ENCODE results near the gene INSL4. TPM values are rescaled to one million over a fixed set of nuclear protein-coding genes. Genes with fewer than 3 reads are reported as not detected.

INSL4 gene
- total RNA-seq, 1 experiment from 2014 or later = not detected

DNA sequence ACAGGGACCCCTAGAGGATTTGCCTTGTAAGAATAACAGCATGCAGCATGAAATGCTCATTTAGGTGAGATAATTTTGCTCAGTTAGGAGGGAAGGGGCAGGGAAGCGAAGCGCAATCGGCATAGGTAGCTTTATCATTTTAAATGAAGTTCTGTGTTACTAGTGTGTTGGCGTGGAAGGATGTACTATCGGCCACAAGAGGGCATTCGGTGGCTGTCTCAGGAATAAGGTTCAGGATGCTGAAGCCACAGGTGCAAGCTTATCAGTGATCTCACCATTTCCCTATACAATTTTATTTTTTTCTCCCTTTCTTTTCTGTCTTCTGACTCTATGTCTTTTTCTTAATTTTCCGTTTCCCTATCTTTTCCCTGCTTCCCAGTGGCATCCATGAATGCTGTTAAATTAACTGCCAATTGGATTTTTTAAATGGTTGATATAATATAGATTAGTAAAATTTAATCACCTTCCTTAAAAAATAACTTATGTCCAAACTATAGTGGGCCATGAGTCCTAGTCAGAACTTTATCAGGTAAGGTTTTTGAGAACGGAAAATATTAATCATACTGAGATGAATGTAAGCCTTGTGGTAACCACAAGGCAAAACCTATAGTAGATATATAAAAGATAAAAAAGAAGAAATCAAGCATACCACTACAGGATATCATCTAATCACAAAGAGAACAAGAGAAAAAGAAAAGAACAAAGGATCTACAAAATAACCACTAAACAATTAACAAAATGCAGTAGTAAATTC, 44.6 kb upstream of the INSL4 start:
- no peaks in the 10 kb centered on the region for H3K27me3 ChIP-seq (replicated peaks; ENCODE audit: control insufficient read depth, insufficient read depth, low read length)
- H3K9me3 ChIP-seq = no peaks in the 10 kb centered on the region
- no peaks in the 10 kb centered on the region for H3K36me3 Mint-ChIP-seq (ENCODE audit: insufficient read depth, unreplicated experiment)
- DNase-seq = peak; percentile 43 to 50
- intact Hi-C loops (cut with micrococcal nuclease; ENCODE audit: unreplicated experiment) = loop anchor here (1.0 kb wide), 5 partner anchors 77 to 414 kb away; no protein-coding TSS in a partner anchor
- no peak overlapping the region for H3K4me3 Mint-ChIP-seq (ENCODE audit: unreplicated experiment)
- no peak overlapping the region for H3K4me3 ChIP-seq (ENCODE audit: low read depth, low read length)
- no peak overlapping the region for H3K27ac Mint-ChIP-seq (ENCODE audit: unreplicated experiment)
- TF ChIP-seq CTCF (IDR thresholded peaks at IDR 0.05; ENCODE audit: insufficient read depth in 1 of 2, low read depth in 1 of 2, low read length in 1 of 2, severe bottlenecking in 1 of 2, unreplicated experiment in 1 of 2) = peak; percentile 37 to 74
- ChIA-PET POLR2A (no interaction called here), CTCF (interaction anchor here (0.6 to 1.6 kb wide), 9 partner anchors 9 to 414 kb away, joined by 3 to 25 read pairs (median 4); partner anchors contain the start of genes CD274 and PLGRKT)
- peaks cover 11% of the 10 kb centered on the region for H3K27me3 Mint-ChIP-seq (ENCODE audit: insufficient read depth, unreplicated experiment)
- no peaks in the 10 kb centered on the region for H3K9me3 Mint-ChIP-seq (ENCODE audit: unreplicated experiment)
- no peaks in the 10 kb centered on the region for H3K4me1 Mint-ChIP-seq (ENCODE audit: low read depth, unreplicated experiment)
- BruUV-seq (replicated peaks) = no TSS peak
- no peaks in the 10 kb centered on the region for H3K4me1 ChIP-seq
- no peaks in the 10 kb centered on the region for H3K36me3 ChIP-seq (ENCODE audit: control insufficient read depth, insufficient read depth, low read length)

DNA sequence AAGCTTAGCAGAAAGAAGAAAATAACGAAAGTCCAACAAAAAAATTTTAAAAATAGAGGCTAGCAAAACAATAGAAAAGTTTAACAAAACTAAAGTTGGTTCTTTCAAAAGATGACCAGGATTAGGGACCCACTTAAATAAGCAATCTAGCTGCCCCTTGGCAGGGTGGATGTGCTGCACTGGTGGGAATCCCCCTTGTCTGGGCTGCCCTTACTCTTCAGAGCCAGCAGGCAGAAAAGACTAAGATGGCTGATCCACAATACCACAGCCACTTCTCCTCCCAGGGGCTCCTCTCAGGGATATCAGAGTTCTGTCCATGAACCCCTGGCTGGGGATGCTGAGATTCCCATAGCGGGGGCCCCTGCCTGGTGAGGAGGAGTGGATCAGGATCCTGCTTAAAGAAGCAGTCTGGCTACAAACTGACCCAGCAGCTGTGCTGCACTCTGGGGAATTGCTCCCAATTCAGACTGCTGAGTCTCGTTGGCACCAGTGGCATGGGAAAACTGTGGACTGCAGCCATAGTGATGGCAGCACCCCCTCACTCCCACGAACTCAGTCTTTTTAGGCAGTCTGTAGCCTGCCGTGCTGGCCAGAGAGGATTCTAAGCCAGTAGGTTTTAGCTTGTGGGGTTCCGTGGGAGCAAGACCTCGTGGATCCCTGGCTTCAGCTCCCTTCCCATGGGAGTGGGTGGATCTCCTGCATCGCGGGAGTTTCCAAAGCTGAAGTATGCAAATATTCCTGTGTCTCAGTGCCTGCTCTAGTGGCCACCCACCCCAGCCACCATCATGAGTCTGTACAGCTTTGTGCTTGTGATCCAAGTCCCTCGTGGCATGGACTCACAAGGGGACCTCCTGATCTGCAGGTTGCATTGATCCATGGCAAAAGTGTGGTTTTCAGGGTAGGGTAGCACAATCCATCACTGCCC, 42.9 kb upstream of the INSL4 start:
- no TSS peak for BruUV-seq (replicated peaks)
- no peaks in the 10 kb centered on the region for H3K4me1 Mint-ChIP-seq (ENCODE audit: low read depth, unreplicated experiment)
- no peak overlapping the region for H3K4me3 ChIP-seq (ENCODE audit: low read depth, low read length)
- ChIA-PET POLR2A (no interaction called here), CTCF (no interaction called here)
- H3K9me3 Mint-ChIP-seq (ENCODE audit: unreplicated experiment) = no peaks in the 10 kb centered on the region
- H3K27me3 Mint-ChIP-seq (ENCODE audit: insufficient read depth, unreplicated experiment) = peaks cover 14% of the 10 kb centered on the region
- H3K9me3 ChIP-seq = no peaks in the 10 kb centered on the region
- no peak for TF ChIP-seq CTCF (IDR thresholded peaks at IDR 0.05; ENCODE audit: insufficient read depth in 1 of 2, low read depth in 1 of 2, low read length in 1 of 2, severe bottlenecking in 1 of 2, unreplicated experiment in 1 of 2)
- H3K4me1 ChIP-seq = no peaks in the 10 kb centered on the region
- no peaks in the 10 kb centered on the region for H3K36me3 Mint-ChIP-seq (ENCODE audit: insufficient read depth, unreplicated experiment)
- H3K27me3 ChIP-seq (replicated peaks; ENCODE audit: control insufficient read depth, insufficient read depth, low read length) = no peaks in the 10 kb centered on the region
- no peaks in the 10 kb centered on the region for H3K36me3 ChIP-seq (ENCODE audit: control insufficient read depth, insufficient read depth, low read length)
- intact Hi-C loops (cut with micrococcal nuclease; ENCODE audit: unreplicated experiment) = no loop called here
- H3K4me3 Mint-ChIP-seq (ENCODE audit: unreplicated experiment) = no peak overlapping the region
- no peak overlapping the region for H3K27ac Mint-ChIP-seq (ENCODE audit: unreplicated experiment)
- DNase-seq = no peak

- POLR2A ChIA-PET = no interaction called here
- Histone ChIP-seq H3K4me3 (ENCODE audit: low read depth, low read length) (no peak overlapping the region), H3K36me3 (ENCODE audit: control insufficient read depth, insufficient read depth, low read length) (no peaks in the 10 kb centered on the region), H3K4me1 (no peaks in the 10 kb centered on the region), H3K27me3 (replicated peaks; ENCODE audit: control insufficient read depth, insufficient read depth, low read length) (no peaks in the 10 kb centered on the region), H3K9me3 (no peaks in the 10 kb centered on the region)
- CTCF ChIA-PET = no interaction called here
- TF ChIP-seq CTCF (IDR thresholded peaks at IDR 0.05; ENCODE audit: insufficient read depth in 1 of 2, low read depth in 1 of 2, low read length in 1 of 2, severe bottlenecking in 1 of 2, unreplicated experiment in 1 of 2) = no peak
- DNase-seq = no peak
- intact Hi-C loops (cut with micrococcal nuclease; ENCODE audit: unreplicated experiment) = no loop called here
- H3K27ac Mint-ChIP-seq (ENCODE audit: unreplicated experiment) = no peak overlapping the region
- no peak overlapping the region for H3K4me3 Mint-ChIP-seq (ENCODE audit: unreplicated experiment)
- peaks cover 14% of the 10 kb centered on the region for H3K27me3 Mint-ChIP-seq (ENCODE audit: insufficient read depth, unreplicated experiment)
- no peaks in the 10 kb centered on the region for H3K9me3 Mint-ChIP-seq (ENCODE audit: unreplicated experiment)
- H3K36me3 Mint-ChIP-seq (ENCODE audit: insufficient read depth, unreplicated experiment) = no peaks in the 10 kb centered on the region
- no TSS peak for BruUV-seq (replicated peaks)
- no peaks in the 10 kb centered on the region for H3K4me1 Mint-ChIP-seq (ENCODE audit: low read depth, unreplicated experiment)
Measured at GRCh38 chr9:5191985-5192384, 39.2 kb upstream of the INSL4 start.
